ENCODE measurements around the gene HDAC5. TPM values are rescaled to one million over a fixed set of nuclear protein-coding genes. Genes with fewer than 3 reads are reported as not detected.

The HDAC5 gene
- total and polyA plus RNA-seq, 2 of the 8 experiments (the other 6 are each of a cell fraction or from before 2014, with no cell fraction given): 48.5 to 54.4 TPM

DNA sequence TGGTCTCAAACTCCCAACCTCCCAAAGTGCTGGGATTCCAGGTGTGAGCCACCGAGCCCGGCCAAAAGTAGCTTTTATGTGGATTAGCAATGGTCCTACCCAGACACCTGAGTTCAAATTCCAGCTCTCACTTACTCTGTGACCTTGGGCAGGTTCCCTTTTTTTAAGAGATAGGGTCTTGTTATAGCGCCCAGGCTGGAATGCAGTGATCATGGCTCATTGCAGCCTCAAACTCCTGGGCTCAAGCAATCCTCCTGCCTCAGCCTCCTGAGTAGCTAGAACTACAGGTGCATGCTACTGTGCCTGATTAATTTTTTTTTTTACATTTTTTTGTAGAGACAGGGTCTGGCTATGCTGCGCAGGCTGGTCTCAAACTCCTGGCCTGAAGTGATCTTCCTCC, 16.6 kb downstream of the HDAC5 start:
- H3K27ac ChIP-seq (ENCODE audit: low read depth, low read length): no peak overlapping the region
- H2BK5ac ChIP-seq (ENCODE audit: low read depth, low read length): no peak overlapping the region
- H3K4me2 ChIP-seq (ENCODE audit: insufficient read depth in 1 of 2, low read depth in 2 of 2, low read length in 2 of 2): no peak overlapping the region
- CTCF ChIA-PET (ENCODE audit: partially characterized antibody): interaction anchor here (0.6 to 34.4 kb wide), 10 partner anchors 7 to 251 kb away, joined by 3 to 638 read pairs (median 4); partner anchors contain the start of gene HDAC5
- H3K9me3 ChIP-seq (ENCODE audit: insufficient read depth in 2 of 2, low read depth in 1 of 2, low read length in 1 of 2): no peaks in the 10 kb centered on the region
- no peak overlapping the region for H2AK5ac ChIP-seq (ENCODE audit: low read depth, low read length)
- peaks cover 0 to 23% (median 19%) of the 10 kb centered on the region in 4 experiments; a peak in 6 of 7 replicates for H3K4me1 ChIP-seq (replicated peaks in 1 of 4; ENCODE audit: control insufficient read depth in 3 of 4, insufficient read depth in 4 of 4, low read length in 3 of 4)
- peaks cover 0 to 28% of the 10 kb centered on the region in 2 experiments; a peak in 1 of 4 replicates for H3K79me2 ChIP-seq (ENCODE audit: control insufficient read depth in 1 of 2, insufficient read depth in 2 of 2, low read length in 2 of 2)
- DNase-seq (ENCODE audit: low read depth in 1 of 2, low spot score in 2 of 2) (no peak), FAIRE-seq (no peak)
- no peak overlapping the region for H4K8ac ChIP-seq (ENCODE audit: extremely low read depth, insufficient read depth, low read length)
- H3K4ac ChIP-seq (replicated peaks; ENCODE audit: insufficient read length, low read depth, low read length): no peak overlapping the region
- no peaks in the 10 kb centered on the region for H3K27me3 ChIP-seq (replicated peaks in 1 of 4; ENCODE audit: control insufficient read depth in 3 of 4, extremely low read depth in 1 of 4, insufficient read depth in 3 of 4, low read length in 3 of 4)
- H3K36me3 ChIP-seq (ENCODE audit: control insufficient read depth in 2 of 4, insufficient read depth in 4 of 4, low read length in 3 of 4): peaks cover 0 to 2% (median 0%) of the 10 kb centered on the region in 4 experiments; a peak in 2 of 8 replicates
- no peak overlapping the region for H2BK20ac ChIP-seq (ENCODE audit: low read length)
- H3K14ac ChIP-seq (ENCODE audit: insufficient read length): no peak overlapping the region
- no peaks in the 10 kb centered on the region; the same call in 1 of the 2 replicates for H3K23me2 ChIP-seq (ENCODE audit: low read depth, low read length)
- no peak overlapping the region for H3K23ac ChIP-seq (ENCODE audit: insufficient read length)
- no peak overlapping the region for H4K5ac ChIP-seq (ENCODE audit: insufficient read length, low read depth, low read length)
- H4K20me1 ChIP-seq (replicated peaks in 1 of 2; ENCODE audit: control insufficient read depth in 1 of 2, insufficient read depth in 2 of 2, low read length in 2 of 2): peaks cover 10 to 18% of the 10 kb centered on the region in 2 experiments
- H3K79me1 ChIP-seq (ENCODE audit: low read depth, low read length): peaks cover 16% of the 10 kb centered on the region
- H3K4me3 ChIP-seq (ENCODE audit: extremely low read depth in 1 of 4, insufficient read depth in 2 of 4, low read depth in 3 of 4, low read length in 4 of 4): no peak overlapping the region
- H3K9ac ChIP-seq (replicated peaks in 1 of 4; ENCODE audit: extremely low read depth in 1 of 4, low read depth in 3 of 4, low read length in 3 of 4): no peak overlapping the region
- no peak for TF ChIP-seq CREB1 (IDR thresholded peaks at IDR 0.05)
- TF ChIP-seq MAX (IDR thresholded peaks at IDR 0.05): no peak
- TF ChIP-seq BRCA1 (IDR thresholded peaks at IDR 0.05; ENCODE audit: low read depth, low read length): no peak
- no peak for TF ChIP-seq FOSL1 (IDR thresholded peaks at IDR 0.05; ENCODE audit: insufficient read depth, low read depth, low read length)
- no peak for TF ChIP-seq RBBP5 (IDR thresholded peaks at IDR 0.05; ENCODE audit: borderline replicate concordance, low read depth, low read length)
- TF ChIP-seq YY1 (IDR thresholded peaks at IDR 0.05; ENCODE audit: low read depth, low read length): no peak
- no peak for TF ChIP-seq BACH1 (IDR thresholded peaks at IDR 0.05; ENCODE audit: low read length)
- no peak for TF ChIP-seq SAP30 (IDR thresholded peaks at IDR 0.05; ENCODE audit: insufficient read depth, insufficient replicate concordance, low read length)
- TF ChIP-seq GABPA (IDR thresholded peaks at IDR 0.05; ENCODE audit: borderline replicate concordance, insufficient read depth, low read length): no peak
- TF ChIP-seq KDM5A (IDR thresholded peaks at IDR 0.05; ENCODE audit: low read length): no peak
- no peak overlapping the region for H2BK15ac ChIP-seq (ENCODE audit: low read length)
- no peak overlapping the region for H2BK120ac ChIP-seq (replicated peaks; ENCODE audit: low read depth, low read length)
- no peak overlapping the region for H2BK12ac ChIP-seq (ENCODE audit: low read depth, low read length)
- H3K18ac ChIP-seq (ENCODE audit: extremely low read depth, low read length): no peak overlapping the region
- H4K91ac ChIP-seq (replicated peaks; ENCODE audit: insufficient read length, low read length): no peak overlapping the region
- 98% methylated on average over 4 of the region's 4 CpGs; no CpG with 5 or more reads in 1 of the 2 experiments for WGBS, 2 experiments (ENCODE audit: extremely low coverage in 1 of 2, insufficient coverage in 1 of 2, insufficient read length in 1 of 2, insufficient replicate concordance in 2 of 2, low coverage in 1 of 2, low lambda C conversion rate in 2 of 2, missing lambda C conversion rate in 1 of 2)
- H2AFZ ChIP-seq (ENCODE audit: low read length): no peak overlapping the region
- no peak overlapping the region for H3K56ac ChIP-seq (replicated peaks; ENCODE audit: insufficient read length, low read depth, low read length)
- POLR2A ChIA-PET (ENCODE audit: partially characterized antibody): interaction anchor here (0.6 to 3.3 kb wide), 5 partner anchors 10 to 56 kb away, joined by 3 to 15 read pairs (median 4); partner anchors contain the start of gene HDAC5

Measured in H1 (cell line).